22Rv1 (cell line): ENCODE results near the gene SRGAP1.

Source experiments
- ZFX ChIP-seq: fragments of 450-650 bp; IDR thresholded peaks from 2 replicates; pipeline ENCODE4 v1.6.1; 2017; ENCODE audit warnings: antibody characterized with exemption, borderline replicate concordance
- TF ChIP-seq, protein P1 (sequence below): fragments of 450-650 bp; IDR thresholded peaks from 2 replicates; pipeline ENCODE4 v1.5.1; 2017; ENCODE audit warnings: mild to moderate bottlenecking

DNA sequence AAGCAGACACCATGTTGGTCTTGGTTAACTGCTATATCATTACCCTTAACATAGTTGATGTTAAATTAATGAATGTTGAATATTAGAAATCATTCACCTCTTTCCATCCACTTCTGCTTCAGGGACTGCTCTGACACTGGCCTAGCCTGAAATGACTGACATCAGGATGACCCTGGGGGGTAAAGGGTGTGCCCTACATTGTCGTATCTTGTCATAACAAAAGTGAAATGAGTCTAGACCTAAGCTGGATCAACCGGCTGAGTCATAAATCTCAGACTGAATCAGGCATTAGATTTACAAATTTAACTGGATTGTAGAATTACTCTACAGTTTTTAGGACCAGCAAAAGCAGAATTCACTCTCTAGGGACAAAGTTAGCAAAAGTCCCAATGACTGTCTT, 342.3 kb downstream of the SRGAP1 start:
- TF ChIP-seq, protein P1, sequence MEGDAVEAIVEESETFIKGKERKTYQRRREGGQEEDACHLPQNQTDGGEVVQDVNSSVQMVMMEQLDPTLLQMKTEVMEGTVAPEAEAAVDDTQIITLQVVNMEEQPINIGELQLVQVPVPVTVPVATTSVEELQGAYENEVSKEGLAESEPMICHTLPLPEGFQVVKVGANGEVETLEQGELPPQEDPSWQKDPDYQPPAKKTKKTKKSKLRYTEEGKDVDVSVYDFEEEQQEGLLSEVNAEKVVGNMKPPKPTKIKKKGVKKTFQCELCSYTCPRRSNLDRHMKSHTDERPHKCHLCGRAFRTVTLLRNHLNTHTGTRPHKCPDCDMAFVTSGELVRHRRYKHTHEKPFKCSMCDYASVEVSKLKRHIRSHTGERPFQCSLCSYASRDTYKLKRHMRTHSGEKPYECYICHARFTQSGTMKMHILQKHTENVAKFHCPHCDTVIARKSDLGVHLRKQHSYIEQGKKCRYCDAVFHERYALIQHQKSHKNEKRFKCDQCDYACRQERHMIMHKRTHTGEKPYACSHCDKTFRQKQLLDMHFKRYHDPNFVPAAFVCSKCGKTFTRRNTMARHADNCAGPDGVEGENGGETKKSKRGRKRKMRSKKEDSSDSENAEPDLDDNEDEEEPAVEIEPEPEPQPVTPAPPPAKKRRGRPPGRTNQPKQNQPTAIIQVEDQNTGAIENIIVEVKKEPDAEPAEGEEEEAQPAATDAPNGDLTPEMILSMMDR, result no peak
- TF ChIP-seq ZFX, result no peak
